GM23338 (cell line): Measurements from ENCODE around the gene TNS4. TPM values are rescaled to one million over a fixed set of nuclear protein-coding genes. Genes with fewer than 3 reads are reported as not detected.

Experiments
- ATAC-seq: fragments of 200-7000 bp; cut with Tn5 transposase; 3 replicates; pipeline ENCODE4 v1.9.1; 2020
- DNase-seq: peaks from one replicate; pipeline ENCODE4 v3.0.0-alpha.2; 2015; ENCODE audit warnings: low spot score
- H2AFZ ChIP-seq: fragments of 200-600 bp; sonication (generic); 2 replicates; pipeline ENCODE4 v1.8.0; 2016; ENCODE audit warnings: antibody characterized with exemption, mild to moderate bottlenecking, moderate library complexity
- H3F3A ChIP-seq: fragments of 200-600 bp; sonication (generic); replicated peaks from 2 replicates; pipeline ENCODE4 v1.8.0; 2017; ENCODE audit warnings: antibody characterized with exemption, mixed run types, low read depth
- H3K27ac ChIP-seq: fragments of 200-600 bp; sonication (generic); 2 replicates; pipeline ENCODE4 v1.6.1; 2016; ENCODE audit warnings: low read depth
- H3K27me3 ChIP-seq: fragments of 200-600 bp; sonication (generic); 2 replicates; pipeline ENCODE4 v1.8.0; 2016; ENCODE audit warnings: mild to moderate bottlenecking, mixed run types, moderate library complexity; ENCODE audit not compliant: insufficient read depth
- H3K36me3 ChIP-seq: fragments of 200-600 bp; sonication (generic); 2 replicates; pipeline ENCODE4 v1.8.0; 2016; ENCODE audit warnings: mild to moderate bottlenecking; ENCODE audit not compliant: insufficient read depth
- H3K4me1 ChIP-seq: fragments of 200-600 bp; sonication (generic); 2 replicates; pipeline ENCODE4 v1.8.0; 2016; ENCODE audit warnings: mild to moderate bottlenecking, moderate library complexity; ENCODE audit not compliant: insufficient read depth
- H3K4me2 ChIP-seq: fragments of 200-600 bp; sonication (generic); 2 replicates; pipeline ENCODE4 v1.7.1; 2017; ENCODE audit warnings: mixed run types
- H3K4me3 ChIP-seq: fragments of 200-600 bp; sonication (generic); 2 replicates; pipeline ENCODE4 v1.6.1; 2016; ENCODE audit warnings: mixed run types
- H3K79me2 ChIP-seq: fragments of 200-600 bp; sonication (generic); replicated peaks from 2 replicates; pipeline ENCODE4 v1.8.0; 2017; ENCODE audit warnings: mild to moderate bottlenecking; ENCODE audit not compliant: insufficient read depth
- H3K9me2 ChIP-seq: fragments of 200-600 bp; sonication (generic); 2 replicates; pipeline ENCODE4 v1.8.0; 2017; ENCODE audit not compliant: insufficient read depth
- H4K20me1 ChIP-seq: fragments of 200-600 bp; sonication (generic); replicated peaks from 2 replicates; pipeline ENCODE4 v1.8.0; 2017; ENCODE audit warnings: mild to moderate bottlenecking; ENCODE audit not compliant: insufficient read depth
- H3K27ac Mint-ChIP-seq: 2 replicates; pipeline ENCODE4 v1.8.0; 2020; ENCODE audit warnings: inconsistent platforms, mild to moderate bottlenecking, moderate library complexity, mixed read lengths
- H3K27me3 Mint-ChIP-seq: 3 replicates; pipeline ENCODE4 v1.8.0; 2022; ENCODE audit warnings: low read depth, mild to moderate bottlenecking, moderate library complexity, mixed read lengths, inconsistent platforms; ENCODE audit not compliant: insufficient read depth, poor library complexity
- H3K36me3 Mint-ChIP-seq: 3 replicates; pipeline ENCODE4 v1.8.0; 2021; ENCODE audit warnings: low read depth, mild to moderate bottlenecking, inconsistent platforms, moderate library complexity, mixed read lengths
- H3K4me1 Mint-ChIP-seq: 3 replicates; pipeline ENCODE4 v1.8.0; 2020; ENCODE audit warnings: mild to moderate bottlenecking, inconsistent platforms, mixed read lengths
- H3K4me3 Mint-ChIP-seq: 3 replicates; pipeline ENCODE4 v1.8.0; 2021; ENCODE audit warnings: moderate library complexity, mild to moderate bottlenecking, inconsistent platforms, mixed read lengths
- H3K9me3 Mint-ChIP-seq: 3 replicates; pipeline ENCODE4 v1.8.0; 2020; ENCODE audit warnings: moderate library complexity, mild to moderate bottlenecking, inconsistent platforms, mixed read lengths
- CREB1 ChIP-seq: fragments of 250-450 bp; sonication (Bioruptor Pico); IDR thresholded peaks from 2 replicates; pipeline ENCODE4 v1.5.0; 2020; ENCODE audit warnings: low read depth, mild to moderate bottlenecking, moderate library complexity
- JUNB ChIP-seq: IDR thresholded peaks from one replicate; pipeline ENCODE4 v1.6.1; 2016; ENCODE audit warnings: antibody characterized with exemption; ENCODE audit not compliant: unreplicated experiment
- NANOG ChIP-seq: IDR thresholded peaks from 2 replicates; pipeline ENCODE4 v1.6.1; 2016; ENCODE audit warnings: antibody characterized with exemption, borderline replicate concordance
- POLR2AphosphoS5 ChIP-seq: IDR thresholded peaks from 2 replicates; pipeline ENCODE4 v1.6.1; 2016; ENCODE audit warnings: antibody characterized with exemption, low read depth
- STAT1 ChIP-seq: IDR thresholded peaks from one replicate; pipeline ENCODE4 v1.6.1; 2016; ENCODE audit warnings: antibody characterized with exemption; ENCODE audit not compliant: unreplicated experiment
- ZNF114 ChIP-seq: fragments of 250-450 bp; sonication (Bioruptor Pico); IDR thresholded peaks from 2 replicates; pipeline ENCODE4 v1.5.0; 2020; ENCODE audit warnings: mild to moderate bottlenecking, moderate library complexity
- ZNF331 ChIP-seq: fragments of 250-450 bp; sonication (Bioruptor Pico); IDR thresholded peaks from 2 replicates; pipeline ENCODE4 v1.5.0; 2020; ENCODE audit warnings: low read depth, mild to moderate bottlenecking, moderate library complexity
- polyA plus RNA-seq: library from polyadenylated mRNA; unstranded; fragments of >200 nt; fragmentation: Nextera tagmentation; extraction: Ambion mirVana; gene quantifications from 2 replicates; pipeline ENCODE4 v1.2.1, GENCODE V29; 2016
- total RNA-seq: library from RNA; depleted of rRNA; stranded (reverse); fragments of >200 nt; shearing (Covaris generic); gene quantifications from 2 replicates; pipeline ENCODE4 v1.2.3, GENCODE V29; 2014
- TF ChIP-seq, protein P1 (sequence below): fragments of 250-450 bp; sonication (Bioruptor Pico); IDR thresholded peaks from 2 replicates; pipeline ENCODE4 v1.5.0; 2020; ENCODE audit warnings: mild to moderate bottlenecking, moderate library complexity
- TF ChIP-seq, protein P2 (sequence below), 2 experiments: fragments of 200-600 bp in 1 of 2; sonication (generic) in 1 of 2; conservative IDR thresholded peaks; 2 replicates each; pipeline versions ENCODE4 v1.5.1 to v1.6.1; 2016 to 2017; ENCODE audit warnings: antibody characterized with exemption in 2 of 2, low read depth in 2 of 2, mild to moderate bottlenecking in 2 of 2, moderate library complexity in 1 of 2
- TF ChIP-seq, protein P3 (sequence below): IDR thresholded peaks from 2 replicates; pipeline ENCODE4 v1.6.1; 2016; ENCODE audit warnings: antibody characterized with exemption

TNS4 gene
- total and polyA plus RNA-seq, 2 experiments from 2014 or later, result 0.31 to 4.9 TPM

DNA sequence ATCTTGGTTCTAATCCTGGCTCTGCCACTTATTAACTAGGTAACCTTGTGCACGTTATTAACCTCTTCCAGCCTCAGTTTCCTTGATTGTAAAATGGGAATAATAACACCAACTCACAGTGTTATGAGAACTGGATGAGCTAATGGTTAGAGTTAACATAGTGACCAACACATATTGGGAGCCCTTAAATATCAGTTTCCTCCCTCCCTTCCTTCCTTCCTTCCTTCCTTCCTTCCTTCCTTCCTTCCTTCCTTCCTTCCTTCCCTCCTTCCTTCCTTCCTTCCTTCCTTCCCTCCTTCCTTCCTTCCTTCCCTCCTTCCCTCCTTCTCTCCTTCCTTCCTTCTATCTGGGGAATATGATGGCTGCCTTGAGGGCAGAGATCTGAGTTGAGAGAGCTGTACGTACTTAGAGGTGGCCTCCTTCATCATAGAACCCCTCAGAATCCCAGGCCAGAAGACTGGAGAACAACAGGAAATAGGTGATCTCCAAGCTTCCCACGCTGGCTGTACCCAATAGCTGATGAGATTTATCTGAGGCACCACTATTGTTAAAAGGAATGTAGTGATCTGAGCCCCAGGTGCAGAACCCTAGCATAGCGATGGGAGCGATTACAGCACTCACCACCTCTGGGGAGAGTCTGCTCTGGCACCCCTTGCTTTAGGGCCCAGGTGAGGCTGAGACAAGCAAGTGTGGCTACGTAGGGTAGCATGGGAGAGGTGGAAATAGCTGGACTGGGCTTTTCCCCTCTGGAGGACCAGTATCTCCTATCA, 37.7 kb upstream of the TNS4 start (continued):
- TF ChIP-seq, protein P1, sequence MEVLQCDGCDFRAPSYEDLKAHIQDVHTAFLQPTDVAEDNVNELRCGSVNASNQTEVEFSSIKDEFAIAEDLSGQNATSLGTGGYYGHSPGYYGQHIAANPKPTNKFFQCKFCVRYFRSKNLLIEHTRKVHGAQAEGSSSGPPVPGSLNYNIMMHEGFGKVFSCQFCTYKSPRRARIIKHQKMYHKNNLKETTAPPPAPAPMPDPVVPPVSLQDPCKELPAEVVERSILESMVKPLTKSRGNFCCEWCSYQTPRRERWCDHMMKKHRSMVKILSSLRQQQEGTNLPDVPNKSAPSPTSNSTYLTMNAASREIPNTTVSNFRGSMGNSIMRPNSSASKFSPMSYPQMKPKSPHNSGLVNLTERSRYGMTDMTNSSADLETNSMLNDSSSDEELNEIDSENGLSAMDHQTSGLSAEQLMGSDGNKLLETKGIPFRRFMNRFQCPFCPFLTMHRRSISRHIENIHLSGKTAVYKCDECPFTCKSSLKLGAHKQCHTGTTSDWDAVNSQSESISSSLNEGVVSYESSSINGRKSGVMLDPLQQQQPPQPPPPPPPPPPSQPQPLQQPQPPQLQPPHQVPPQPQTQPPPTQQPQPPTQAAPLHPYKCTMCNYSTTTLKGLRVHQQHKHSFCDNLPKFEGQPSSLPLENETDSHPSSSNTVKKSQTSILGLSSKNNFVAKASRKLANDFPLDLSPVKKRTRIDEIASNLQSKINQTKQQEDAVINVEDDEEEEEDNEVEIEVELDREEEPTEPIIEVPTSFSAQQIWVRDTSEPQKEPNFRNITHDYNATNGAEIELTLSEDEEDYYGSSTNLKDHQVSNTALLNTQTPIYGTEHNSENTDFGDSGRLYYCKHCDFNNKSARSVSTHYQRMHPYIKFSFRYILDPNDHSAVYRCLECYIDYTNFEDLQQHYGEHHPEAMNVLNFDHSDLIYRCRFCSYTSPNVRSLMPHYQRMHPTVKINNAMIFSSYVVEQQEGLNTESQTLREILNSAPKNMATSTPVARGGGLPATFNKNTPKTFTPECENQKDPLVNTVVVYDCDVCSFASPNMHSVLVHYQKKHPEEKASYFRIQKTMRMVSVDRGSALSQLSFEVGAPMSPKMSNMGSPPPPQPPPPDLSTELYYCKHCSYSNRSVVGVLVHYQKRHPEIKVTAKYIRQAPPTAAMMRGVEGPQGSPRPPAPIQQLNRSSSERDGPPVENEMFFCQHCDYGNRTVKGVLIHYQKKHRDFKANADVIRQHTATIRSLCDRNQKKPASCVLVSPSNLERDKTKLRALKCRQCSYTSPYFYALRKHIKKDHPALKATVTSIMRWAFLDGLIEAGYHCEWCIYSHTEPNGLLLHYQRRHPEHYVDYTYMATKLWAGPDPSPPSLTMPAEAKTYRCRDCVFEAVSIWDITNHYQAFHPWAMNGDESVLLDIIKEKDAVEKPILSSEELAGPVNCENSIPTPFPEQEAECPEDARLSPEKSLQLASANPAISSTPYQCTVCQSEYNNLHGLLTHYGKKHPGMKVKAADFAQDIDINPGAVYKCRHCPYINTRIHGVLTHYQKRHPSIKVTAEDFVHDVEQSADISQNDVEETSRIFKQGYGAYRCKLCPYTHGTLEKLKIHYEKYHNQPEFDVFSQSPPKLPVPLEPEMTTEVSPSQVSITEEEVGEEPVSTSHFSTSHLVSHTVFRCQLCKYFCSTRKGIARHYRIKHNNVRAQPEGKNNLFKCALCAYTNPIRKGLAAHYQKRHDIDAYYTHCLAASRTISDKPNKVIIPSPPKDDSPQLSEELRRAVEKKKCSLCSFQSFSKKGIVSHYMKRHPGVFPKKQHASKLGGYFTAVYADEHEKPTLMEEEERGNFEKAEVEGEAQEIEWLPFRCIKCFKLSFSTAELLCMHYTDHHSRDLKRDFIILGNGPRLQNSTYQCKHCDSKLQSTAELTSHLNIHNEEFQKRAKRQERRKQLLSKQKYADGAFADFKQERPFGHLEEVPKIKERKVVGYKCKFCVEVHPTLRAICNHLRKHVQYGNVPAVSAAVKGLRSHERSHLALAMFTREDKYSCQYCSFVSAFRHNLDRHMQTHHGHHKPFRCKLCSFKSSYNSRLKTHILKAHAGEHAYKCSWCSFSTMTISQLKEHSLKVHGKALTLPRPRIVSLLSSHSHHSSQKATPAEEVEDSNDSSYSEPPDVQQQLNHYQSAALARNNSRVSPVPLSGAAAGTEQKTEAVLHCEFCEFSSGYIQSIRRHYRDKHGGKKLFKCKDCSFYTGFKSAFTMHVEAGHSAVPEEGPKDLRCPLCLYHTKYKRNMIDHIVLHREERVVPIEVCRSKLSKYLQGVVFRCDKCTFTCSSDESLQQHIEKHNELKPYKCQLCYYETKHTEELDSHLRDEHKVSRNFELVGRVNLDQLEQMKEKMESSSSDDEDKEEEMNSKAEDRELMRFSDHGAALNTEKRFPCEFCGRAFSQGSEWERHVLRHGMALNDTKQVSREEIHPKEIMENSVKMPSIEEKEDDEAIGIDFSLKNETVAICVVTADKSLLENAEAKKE, result no peak
- TF ChIP-seq, protein P2, sequence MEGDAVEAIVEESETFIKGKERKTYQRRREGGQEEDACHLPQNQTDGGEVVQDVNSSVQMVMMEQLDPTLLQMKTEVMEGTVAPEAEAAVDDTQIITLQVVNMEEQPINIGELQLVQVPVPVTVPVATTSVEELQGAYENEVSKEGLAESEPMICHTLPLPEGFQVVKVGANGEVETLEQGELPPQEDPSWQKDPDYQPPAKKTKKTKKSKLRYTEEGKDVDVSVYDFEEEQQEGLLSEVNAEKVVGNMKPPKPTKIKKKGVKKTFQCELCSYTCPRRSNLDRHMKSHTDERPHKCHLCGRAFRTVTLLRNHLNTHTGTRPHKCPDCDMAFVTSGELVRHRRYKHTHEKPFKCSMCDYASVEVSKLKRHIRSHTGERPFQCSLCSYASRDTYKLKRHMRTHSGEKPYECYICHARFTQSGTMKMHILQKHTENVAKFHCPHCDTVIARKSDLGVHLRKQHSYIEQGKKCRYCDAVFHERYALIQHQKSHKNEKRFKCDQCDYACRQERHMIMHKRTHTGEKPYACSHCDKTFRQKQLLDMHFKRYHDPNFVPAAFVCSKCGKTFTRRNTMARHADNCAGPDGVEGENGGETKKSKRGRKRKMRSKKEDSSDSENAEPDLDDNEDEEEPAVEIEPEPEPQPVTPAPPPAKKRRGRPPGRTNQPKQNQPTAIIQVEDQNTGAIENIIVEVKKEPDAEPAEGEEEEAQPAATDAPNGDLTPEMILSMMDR (conservative IDR thresholded peaks at IDR 0.05; ENCODE audit: low read depth in 2 of 2), result no peak
- no peak for TF ChIP-seq STAT1
- TF ChIP-seq JUNB, result no peak

DNA sequence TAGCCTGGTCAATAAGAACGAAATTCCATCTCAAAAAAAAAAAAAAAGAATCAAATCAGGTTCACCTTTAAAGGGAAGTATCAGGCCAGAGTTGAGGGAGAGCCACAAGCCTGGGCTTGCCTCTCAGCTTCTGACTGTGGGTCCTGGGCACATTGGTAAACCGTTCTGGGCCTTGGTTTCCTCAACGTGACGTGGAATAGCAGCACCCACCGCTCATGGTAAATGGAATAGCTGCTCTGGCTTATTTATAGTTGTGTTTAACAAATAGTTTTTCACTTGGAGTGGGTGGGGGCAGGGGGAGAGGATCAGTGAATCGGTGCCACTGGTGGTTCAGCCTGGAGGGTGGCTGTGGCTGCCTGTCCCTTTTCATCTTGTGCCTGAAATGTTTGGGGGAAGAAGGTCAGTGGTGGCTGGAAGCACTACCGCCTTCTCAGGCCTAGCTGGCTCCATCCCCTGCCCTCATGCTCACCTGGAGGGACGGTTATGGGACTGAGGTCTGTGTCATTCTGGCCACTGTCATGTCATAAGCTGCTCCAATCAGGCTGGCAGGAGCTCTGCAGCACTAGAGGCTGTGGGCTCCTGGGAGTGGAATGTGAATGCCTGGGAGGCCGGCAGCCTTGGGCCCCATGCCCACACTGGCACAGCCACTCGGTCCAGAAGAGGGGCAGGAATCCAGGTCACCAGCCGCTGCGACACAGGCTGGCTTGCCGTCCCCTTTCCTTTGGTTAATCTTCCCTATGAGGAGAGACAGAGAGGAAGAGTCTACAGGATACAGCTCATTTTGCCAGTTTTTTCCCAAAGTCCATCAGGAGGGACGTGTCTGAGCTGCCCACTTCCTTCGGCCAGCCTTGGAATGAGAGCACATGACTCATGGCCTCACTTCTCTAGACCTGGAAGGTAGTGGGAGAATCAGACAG, 36.9 kb upstream of the TNS4 start:
- peaks cover 24% of the 10 kb centered on the region for H3K4me1 Mint-ChIP-seq
- no peak for TF ChIP-seq ZNF114
- TF ChIP-seq CREB1 (CRISPR knock-in tag), result no peak
- no peak for TF ChIP-seq NANOG
- TF ChIP-seq ZNF331 (CRISPR knock-in tag), result no peak
- no peak for TF ChIP-seq STAT1
- TF ChIP-seq, protein P2 (conservative IDR thresholded peaks at IDR 0.05; ENCODE audit: low read depth in 2 of 2), result no peak
- TF ChIP-seq POLR2AphosphoS5, result no peak
- no peak for TF ChIP-seq JUNB
- TF ChIP-seq, protein P3, sequence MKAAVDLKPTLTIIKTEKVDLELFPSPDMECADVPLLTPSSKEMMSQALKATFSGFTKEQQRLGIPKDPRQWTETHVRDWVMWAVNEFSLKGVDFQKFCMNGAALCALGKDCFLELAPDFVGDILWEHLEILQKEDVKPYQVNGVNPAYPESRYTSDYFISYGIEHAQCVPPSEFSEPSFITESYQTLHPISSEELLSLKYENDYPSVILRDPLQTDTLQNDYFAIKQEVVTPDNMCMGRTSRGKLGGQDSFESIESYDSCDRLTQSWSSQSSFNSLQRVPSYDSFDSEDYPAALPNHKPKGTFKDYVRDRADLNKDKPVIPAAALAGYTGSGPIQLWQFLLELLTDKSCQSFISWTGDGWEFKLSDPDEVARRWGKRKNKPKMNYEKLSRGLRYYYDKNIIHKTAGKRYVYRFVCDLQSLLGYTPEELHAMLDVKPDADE, result no peak

More for the DNA sequence above, 36.9 kb upstream of the TNS4 start:
- Histone ChIP-seq H3K79me2 (no peaks in the 10 kb centered on the region), H3K4me3 (no peak overlapping the region), H3K4me1 (peaks cover 7% of the 10 kb centered on the region), H2AFZ (no peak overlapping the region), H3K36me3 (no peaks in the 10 kb centered on the region), H3K9me2 (no peaks in the 10 kb centered on the region), H3K4me2 (no peak overlapping the region), H4K20me1 (no peaks in the 10 kb centered on the region), H3K27me3 (no peaks in the 10 kb centered on the region), H3K27ac (no peak overlapping the region), H3F3A (no peaks in the 10 kb centered on the region)
- ATAC-seq, result no peak
- H3K27me3 Mint-ChIP-seq, result peaks cover 23% of the 10 kb centered on the region
- no peaks in the 10 kb centered on the region for H3K36me3 Mint-ChIP-seq
- DNase-seq, result no peak
- H3K9me3 Mint-ChIP-seq, result no peaks in the 10 kb centered on the region; the same call in 2 of the 3 replicates
- no peak overlapping the region for H3K4me3 Mint-ChIP-seq
- H3K27ac Mint-ChIP-seq, result no peak overlapping the region
